Kidney glomerular epithelial cell (primary cell): ENCODE results near the gene NFIA.
"Not testable (repeated sequence)": the region's sequence is repeated elsewhere in the genome, so short reads cannot be mapped to it uniquely, and the experiment has no call there.

Source experiments
- DNase-seq: peaks from one replicate; lab custom pipeline; 2025; lab: John Stamatoyannopoulos, UW

NFIA gene

GRCh38 chr1:61058483-61059245, 23.7 kb upstream of the NFIA start:
- DNase-seq = no peak

DNA sequence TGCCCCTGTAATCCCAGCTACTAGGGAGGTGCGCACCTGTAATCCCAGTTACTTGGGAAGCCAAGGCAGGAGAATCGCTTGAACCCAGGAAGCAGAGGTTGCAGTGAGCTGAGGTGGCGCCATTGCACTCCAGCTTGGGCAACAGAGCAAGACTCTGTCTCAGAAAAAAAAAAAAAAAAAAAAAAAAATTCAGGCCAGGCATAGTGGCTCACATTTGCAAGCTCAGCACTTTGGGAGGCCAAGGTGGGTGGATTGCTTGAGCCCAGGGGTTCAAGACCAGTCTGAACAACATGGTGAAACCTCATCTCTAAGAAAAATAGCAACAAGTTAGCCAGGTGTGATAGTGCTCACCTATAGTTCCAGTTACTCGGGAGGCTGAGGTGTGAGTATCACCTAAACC, 20.8 kb upstream of the NFIA start:
- DNase-seq = not testable (repeated sequence)

- DNase-seq = no peak
Observed at GRCh38 chr1:61064673-61065072, 17.7 kb upstream of the NFIA start.

DNA sequence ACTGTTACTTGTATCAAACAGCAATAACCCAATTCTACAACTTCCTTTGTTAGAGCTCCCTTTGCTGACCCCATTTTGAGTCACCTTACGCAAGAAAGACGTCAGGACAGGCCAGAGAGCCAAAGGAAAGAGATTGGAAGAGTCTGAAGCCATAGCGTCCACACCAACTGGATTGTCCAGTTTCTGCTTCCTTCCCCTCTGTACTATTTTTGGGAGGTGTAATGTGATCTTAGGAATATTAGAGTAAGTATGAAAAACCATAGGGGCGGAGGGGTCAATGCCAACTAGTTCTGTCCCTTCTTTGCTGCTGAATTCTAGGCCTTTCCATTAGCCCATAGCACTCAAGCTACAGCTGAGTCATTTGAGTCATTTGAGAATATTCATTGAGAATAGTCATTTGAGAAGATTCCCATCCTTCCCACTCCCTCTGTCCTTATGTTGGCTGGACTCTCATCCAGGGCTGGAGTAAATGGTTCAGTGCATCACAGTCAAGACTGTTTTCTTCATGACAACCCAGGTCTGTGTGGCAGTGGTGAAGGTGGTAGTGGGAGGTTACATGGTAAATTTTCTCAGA, 14.8 kb upstream of the NFIA start:
- no peak for DNase-seq

DNA sequence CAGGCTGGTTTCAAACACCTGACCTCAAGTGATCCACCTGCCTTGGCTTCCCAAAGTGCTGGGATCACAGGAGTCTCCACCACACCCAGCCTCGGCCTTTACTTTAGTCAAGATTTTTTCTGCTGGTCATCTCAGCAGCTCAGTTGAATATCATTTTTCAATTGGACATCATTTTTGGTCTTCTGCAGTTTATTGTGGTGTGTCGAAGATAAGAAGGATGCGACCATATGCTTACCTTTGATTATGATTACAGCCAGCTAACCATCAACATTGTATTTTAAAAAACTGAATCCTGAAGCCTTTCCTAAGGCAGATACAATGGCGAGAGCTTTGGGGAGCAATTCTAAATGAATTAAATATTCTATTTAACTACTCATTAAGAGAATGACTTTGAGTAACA, 12.3 kb upstream of the NFIA start:
- DNase-seq = no peak

- DNase-seq = no peak
Observed at GRCh38 chr1:61071205-61072130, 10.9 kb upstream of the NFIA start.

DNA sequence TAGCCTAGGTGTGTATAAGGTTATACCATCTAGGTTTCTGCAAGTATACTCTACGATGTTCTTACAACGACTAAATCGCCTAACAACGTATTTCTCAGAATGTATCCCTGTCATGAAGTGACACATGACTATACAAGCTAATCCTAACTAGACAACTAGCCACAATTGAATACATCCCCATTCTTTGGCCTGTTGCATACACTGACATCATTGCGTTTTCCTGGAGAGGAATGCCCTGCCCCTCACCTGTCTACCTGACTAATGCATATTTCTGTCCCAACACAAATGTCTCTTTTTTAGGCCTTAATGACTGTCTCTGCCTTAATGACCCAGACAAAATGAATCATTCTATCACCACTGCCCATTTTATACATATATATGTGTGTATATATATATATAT, 8.5 kb upstream of the NFIA start:
- no peak for DNase-seq

DNA sequence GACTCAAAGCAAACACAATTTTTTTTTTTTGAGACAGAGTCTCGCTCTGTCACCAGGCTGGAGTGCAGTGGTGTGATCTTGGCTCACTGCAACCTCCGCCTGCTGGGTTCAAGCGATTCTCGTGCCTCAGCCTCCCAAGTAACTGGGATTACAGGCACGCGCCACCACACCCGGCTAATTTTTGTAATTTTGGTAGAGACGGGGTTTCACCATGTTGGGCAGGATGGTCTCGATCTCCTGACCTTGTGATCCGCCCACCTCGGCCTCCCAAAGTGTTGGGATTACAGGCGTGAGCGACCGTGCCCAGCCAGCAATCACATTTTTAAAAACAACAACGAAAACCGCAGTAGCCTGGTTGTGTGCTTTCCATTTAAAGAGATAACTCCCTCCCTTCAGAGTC, 6.5 kb upstream of the NFIA start:
- DNase-seq = not testable (repeated sequence)

DNA sequence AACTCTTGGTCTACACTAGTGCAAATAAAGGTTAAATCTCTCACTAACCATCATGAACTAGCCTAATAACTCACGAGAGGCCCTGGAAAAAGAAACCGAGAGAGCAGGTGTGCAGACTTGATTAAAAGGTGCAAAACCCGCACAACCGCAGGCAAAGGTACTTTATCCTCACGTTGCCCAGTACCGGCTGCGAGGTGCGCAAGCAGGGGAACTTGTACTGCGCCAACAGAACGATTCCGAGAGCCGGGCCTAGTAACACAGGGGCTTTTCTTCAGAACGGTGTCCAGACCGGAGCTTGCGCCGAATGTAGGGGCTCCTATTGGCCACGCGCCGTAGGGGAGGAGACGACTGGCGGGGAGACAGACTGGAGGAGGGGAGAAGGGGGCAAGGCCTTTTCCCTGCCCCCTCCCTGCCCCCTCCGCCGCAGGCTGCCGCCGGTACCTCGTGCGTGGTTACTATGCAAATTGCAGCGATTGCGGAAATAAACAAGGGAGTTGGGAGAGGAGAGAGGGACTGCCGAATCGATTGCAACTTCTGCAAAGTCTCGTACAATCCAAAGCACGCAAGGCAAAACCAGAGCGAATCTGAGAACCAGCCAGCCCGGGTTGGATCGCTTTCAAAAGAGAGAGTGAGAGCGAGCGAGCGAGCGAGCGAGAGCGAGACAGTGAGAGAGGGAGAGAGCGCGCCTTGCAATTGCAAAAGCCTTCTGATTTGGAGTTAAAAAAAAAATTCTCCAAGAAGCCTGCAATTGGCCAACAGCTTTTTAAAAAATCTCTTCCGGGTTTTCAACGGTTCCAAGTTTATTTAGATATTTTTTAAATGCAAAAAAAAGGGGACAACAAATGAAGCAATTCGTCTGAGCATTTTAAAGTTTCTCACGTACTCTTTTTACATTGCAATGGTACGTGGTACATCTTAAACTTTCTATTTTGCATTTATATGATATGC, 5.4 kb upstream of the NFIA start:
- DNase-seq = peak; percentile 96

DNA sequence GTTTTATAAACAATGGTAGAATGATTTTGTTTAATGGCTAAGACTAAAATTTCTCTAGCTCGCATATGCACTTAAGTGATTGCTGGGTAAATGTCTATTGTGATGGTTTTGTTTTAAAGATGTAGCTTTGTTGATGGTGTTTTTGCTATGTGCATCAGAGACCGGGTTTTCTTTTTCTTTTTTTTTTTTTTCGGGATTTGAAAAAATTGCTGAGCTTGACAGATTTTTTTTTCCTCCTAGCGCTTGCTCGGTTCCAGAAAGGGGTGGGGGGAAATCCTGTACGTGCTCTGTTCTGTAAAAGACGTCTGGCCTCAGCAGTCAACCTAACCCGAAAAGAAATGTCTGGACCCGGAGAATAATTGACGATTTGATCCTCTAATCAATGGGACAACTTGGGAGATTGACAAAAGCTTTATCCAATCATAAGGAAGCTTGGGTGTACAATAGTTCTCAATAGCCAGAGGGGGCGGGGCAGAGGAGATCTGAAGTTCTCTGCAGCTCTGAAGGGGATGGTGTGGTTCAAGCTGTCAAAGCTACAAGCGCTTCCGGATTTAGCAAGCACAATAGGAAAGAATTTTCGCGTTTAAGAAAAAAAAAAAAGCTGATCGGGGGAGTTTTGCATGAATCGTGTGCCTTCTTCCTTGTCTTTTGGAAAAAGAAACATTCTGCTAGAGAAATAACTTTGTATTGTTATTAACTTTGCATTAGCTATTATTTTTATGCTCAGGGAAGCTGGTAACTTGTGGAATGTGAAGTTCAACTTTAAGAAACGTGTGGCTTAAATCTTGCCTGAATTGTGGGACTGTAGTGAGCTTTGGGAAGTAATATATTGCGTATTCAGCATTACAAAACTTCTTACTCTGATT, 4.5 kb upstream of the NFIA start:
- DNase-seq = peak; percentile 100

DNA sequence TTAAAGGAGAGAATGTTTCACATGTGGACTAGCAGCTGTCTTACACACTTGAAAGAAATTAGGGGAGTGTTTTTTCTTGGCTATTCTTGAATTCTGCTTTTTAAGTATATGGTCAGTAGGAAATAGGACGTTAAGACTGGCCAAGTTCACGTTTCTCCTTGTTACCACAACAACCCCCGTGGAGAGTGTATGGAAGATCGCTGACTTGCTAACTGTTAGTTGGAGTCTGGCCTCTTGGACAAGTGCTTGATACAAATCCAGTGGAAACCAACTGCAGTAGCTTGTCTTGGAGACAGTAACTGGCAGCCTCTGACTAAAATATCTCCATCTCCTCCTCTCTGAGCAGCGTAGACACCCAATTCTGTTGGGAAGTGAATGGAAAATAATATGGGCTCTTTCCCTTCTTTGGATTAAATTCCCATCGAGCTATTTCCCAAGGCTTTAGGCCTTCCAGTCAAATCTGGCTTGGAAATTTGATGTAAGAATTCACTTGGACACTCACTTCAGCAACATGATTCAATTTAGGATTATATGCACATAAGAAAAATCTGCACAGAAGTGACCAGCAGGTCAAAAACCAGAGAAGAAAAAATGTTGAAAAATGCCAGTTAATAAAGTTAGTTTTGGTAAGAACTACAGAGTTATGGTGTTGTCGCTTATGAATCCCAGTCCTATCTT, 3.6 kb upstream of the NFIA start:
- no peak for DNase-seq

- no peak for DNase-seq
Observed at GRCh38 chr1:61079296-61079897, 3.0 kb upstream of the NFIA start.

GRCh38 chr1:61079898-61080336, 2.4 kb upstream of the NFIA start:
- DNase-seq = peak; percentile 66

DNA sequence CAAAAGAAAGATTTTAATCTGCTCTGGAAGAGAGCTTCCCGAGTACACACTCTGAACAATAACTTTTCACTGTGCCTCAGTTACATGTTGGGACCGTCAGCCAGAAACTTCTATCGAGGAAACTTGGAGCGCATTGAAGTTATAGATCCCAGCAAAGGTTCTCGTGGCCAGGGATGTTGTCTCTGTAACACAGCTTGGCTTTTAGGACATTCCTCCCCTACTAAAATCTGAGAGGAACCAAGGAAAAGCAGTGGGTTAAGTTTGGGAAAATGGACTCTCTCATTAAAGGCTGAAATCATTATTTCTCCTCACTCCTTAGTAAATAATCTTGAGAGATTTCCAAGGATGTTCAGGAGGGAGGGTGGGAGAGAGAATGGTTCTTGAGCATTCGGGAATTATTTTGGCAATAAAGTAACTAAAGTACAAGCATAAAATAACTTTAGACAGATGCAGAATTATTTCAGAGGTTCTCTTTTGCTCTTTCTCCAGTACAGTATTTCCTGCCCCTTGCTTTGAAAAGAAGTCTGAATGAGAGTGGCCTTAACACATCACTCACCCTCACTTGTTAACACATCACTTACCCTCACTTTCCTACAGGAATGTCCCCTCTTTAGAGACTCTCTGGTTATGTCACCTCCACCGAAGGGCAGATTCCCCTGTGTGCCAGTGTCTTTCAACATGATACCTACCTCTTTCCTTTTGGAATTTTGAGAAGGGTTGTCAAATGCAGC, 1.8 kb upstream of the NFIA start:
- no peak for DNase-seq

GRCh38 chr1:61081144-61081685, 1.1 kb upstream of the NFIA start:
- DNase-seq = no peak

- DNase-seq = no peak
Observed at GRCh38 chr1:61081686-61082310, 563 bp upstream of the NFIA start.

DNA sequence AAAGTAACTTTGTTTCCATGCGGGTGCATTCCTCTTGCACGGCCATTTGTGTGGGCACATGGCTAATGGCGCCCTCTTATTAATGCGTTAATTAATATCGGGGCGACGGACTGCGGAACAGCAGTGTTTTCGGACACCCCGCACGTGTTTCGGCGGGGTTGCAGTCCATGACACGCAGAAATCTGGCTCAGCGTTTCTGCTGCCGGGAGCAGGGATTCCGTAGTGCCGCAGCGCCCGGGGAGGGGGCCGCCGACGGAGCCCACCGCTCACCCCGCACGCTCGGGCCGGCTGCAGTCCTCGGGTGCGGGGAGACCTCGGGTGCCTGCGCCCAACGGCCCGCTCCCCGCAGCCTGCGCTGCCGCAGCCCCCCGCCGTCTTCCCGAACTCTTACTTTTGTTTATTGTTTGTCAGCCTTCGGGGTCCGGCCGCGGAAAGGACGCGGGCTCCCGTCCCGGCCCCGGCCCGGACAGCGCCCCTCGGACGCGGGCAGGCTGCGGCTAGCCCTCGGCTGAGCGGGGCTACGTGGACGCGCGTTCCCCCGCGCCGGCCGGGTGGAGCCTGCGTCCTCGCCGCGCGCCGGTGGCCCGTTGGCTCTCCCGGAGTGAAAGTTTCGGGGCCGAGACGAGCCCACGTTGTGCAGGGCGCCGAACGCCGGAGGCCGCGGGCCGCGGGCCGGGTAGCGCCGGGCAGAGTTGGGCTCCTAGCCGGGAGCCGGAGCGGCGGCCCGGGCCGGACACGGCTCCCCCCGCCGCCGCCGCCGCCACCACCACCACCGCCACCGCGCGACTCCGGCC, 849 bp downstream of the NFIA start:
- DNase-seq = no peak
